ENCODE results near the gene GALNT18. TPM values are rescaled to one million over a fixed set of nuclear protein-coding genes. Genes with fewer than 3 reads are reported as not detected.

The GALNT18 gene
- total and polyA plus RNA-seq, 4 donors: 17.7 to 109 (median 63.7) TPM

GRCh38 chr11:11432621-11433319 is 189.0 kb downstream of the GALNT18 start:
- WGBS, 2 donors: 94 to 95% methylated on average over 13 of the region's 13 CpGs
- ATAC-seq (ENCODE audit: insufficient read depth, low FRiP score): no peak
- Histone ChIP-seq H3K27me3 (ENCODE audit: control insufficient read depth in 3 of 3, insufficient read depth in 3 of 3, low read length in 2 of 3) (no peaks in the 10 kb centered on the region), H3K27ac (ENCODE audit: low read depth in 1 of 2, low read length in 1 of 2) (no peak overlapping the region), H3K36me3 (ENCODE audit: control insufficient read depth in 4 of 4, insufficient read depth in 4 of 4, low read length in 4 of 4) (peaks cover 0 to 10% (median 0%) of the 10 kb centered on the region in 4 donors), H3K9ac (ENCODE audit: insufficient read depth in 1 of 2, low read length in 2 of 2) (no peak overlapping the region), H3K4me3 (no peak overlapping the region), H3K9me3 (ENCODE audit: control insufficient read depth in 4 of 4, insufficient read depth in 3 of 4, low read length in 3 of 4) (no peaks in the 10 kb centered on the region), H3K4me1 (ENCODE audit: control insufficient read depth in 5 of 5, insufficient read depth in 5 of 5, low read length in 5 of 5) (peaks cover 5 to 14% (median 7%) of the 10 kb centered on the region in 5 donors)
- TF ChIP-seq, protein P1, sequence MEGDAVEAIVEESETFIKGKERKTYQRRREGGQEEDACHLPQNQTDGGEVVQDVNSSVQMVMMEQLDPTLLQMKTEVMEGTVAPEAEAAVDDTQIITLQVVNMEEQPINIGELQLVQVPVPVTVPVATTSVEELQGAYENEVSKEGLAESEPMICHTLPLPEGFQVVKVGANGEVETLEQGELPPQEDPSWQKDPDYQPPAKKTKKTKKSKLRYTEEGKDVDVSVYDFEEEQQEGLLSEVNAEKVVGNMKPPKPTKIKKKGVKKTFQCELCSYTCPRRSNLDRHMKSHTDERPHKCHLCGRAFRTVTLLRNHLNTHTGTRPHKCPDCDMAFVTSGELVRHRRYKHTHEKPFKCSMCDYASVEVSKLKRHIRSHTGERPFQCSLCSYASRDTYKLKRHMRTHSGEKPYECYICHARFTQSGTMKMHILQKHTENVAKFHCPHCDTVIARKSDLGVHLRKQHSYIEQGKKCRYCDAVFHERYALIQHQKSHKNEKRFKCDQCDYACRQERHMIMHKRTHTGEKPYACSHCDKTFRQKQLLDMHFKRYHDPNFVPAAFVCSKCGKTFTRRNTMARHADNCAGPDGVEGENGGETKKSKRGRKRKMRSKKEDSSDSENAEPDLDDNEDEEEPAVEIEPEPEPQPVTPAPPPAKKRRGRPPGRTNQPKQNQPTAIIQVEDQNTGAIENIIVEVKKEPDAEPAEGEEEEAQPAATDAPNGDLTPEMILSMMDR (IDR thresholded peaks at IDR 0.05; ENCODE audit: control extremely low read depth, extremely low read depth): no peak
- DNase-seq: no peak

DNA sequence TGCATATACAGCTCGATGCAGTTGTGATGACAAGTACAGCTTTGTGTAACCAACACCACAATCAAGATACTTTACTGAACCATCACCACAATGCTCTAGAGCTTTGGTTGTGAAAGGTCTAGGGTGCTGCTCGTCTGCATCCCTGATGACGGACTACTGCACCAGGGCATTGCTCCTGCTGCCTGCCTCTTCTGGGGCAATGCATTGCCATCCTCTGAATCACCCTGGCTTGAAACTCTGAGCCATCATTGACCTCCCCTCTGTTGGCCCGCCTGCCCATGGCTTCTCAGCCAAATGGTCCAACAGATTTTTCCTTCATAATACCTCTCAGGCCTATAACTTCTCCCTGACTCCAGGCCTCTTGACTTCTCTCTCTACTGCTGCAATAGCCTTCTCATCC is 191.4 kb downstream of the GALNT18 start:
- TF ChIP-seq, protein P1 (IDR thresholded peaks at IDR 0.05; ENCODE audit: control extremely low read depth, extremely low read depth): no peak
- H3K9ac ChIP-seq (ENCODE audit: insufficient read depth in 1 of 2, low read length in 2 of 2): no peak overlapping the region
- DNase-seq (no peak), ATAC-seq (ENCODE audit: insufficient read depth, low FRiP score) (no peak)
- peaks cover 0 to 12% (median 0%) of the 10 kb centered on the region in 4 donors for H3K36me3 ChIP-seq (ENCODE audit: control insufficient read depth in 4 of 4, insufficient read depth in 4 of 4, low read length in 4 of 4)
- H3K4me3 ChIP-seq: no peak overlapping the region
- H3K27me3 ChIP-seq (ENCODE audit: control insufficient read depth in 3 of 3, insufficient read depth in 3 of 3, low read length in 2 of 3): no peaks in the 10 kb centered on the region
- H3K4me1 ChIP-seq (ENCODE audit: control insufficient read depth in 5 of 5, insufficient read depth in 5 of 5, low read length in 5 of 5): peaks cover 5 to 21% (median 12%) of the 10 kb centered on the region in 5 donors
- WGBS, 2 donors: 93 to 94% methylated on average over 4 of the region's 4 CpGs
- no peaks in the 10 kb centered on the region for H3K9me3 ChIP-seq (ENCODE audit: control insufficient read depth in 4 of 4, insufficient read depth in 3 of 4, low read length in 3 of 4)
- H3K27ac ChIP-seq (ENCODE audit: low read depth in 1 of 2, low read length in 1 of 2): no peak overlapping the region

GRCh38 chr11:11428714-11429113 is 193.1 kb downstream of the GALNT18 start:
- Histone ChIP-seq H3K27ac (ENCODE audit: low read depth in 1 of 2, low read length in 1 of 2) (no peak overlapping the region), H3K27me3 (ENCODE audit: control insufficient read depth in 3 of 3, insufficient read depth in 3 of 3, low read length in 2 of 3) (no peaks in the 10 kb centered on the region), H3K9me3 (ENCODE audit: control insufficient read depth in 4 of 4, insufficient read depth in 3 of 4, low read length in 3 of 4) (no peaks in the 10 kb centered on the region), H3K9ac (ENCODE audit: insufficient read depth in 1 of 2, low read length in 2 of 2) (no peak overlapping the region), H3K4me1 (ENCODE audit: control insufficient read depth in 5 of 5, insufficient read depth in 5 of 5, low read length in 5 of 5) (peaks cover 5 to 17% (median 16%) of the 10 kb centered on the region in 5 donors), H3K36me3 (ENCODE audit: control insufficient read depth in 4 of 4, insufficient read depth in 4 of 4, low read length in 4 of 4) (peaks cover 0 to 17% (median 0%) of the 10 kb centered on the region in 4 donors), H3K4me3 (no peak overlapping the region)
- ATAC-seq (ENCODE audit: insufficient read depth, low FRiP score) (no peak), DNase-seq (no peak)
- WGBS, 2 donors: 72 to 86% methylated on average over 4 of the region's 4 CpGs
- TF ChIP-seq, protein P1 (IDR thresholded peaks at IDR 0.05; ENCODE audit: control extremely low read depth, extremely low read depth): no peak
